ENCODE data around the gene FASTKD1.
A peak's percentile ranks its signal among the peaks of the same experiment; 100 is the strongest.

Gene FASTKD1

GRCh38 chr2:169585673-169586072 is 12.0 kb upstream of the FASTKD1 start:
- no peak for TF ChIP-seq SIN3A (IDR thresholded peaks at IDR 0.05; ENCODE audit: borderline replicate concordance, insufficient read depth, low read length)
- TF ChIP-seq TAF1 (IDR thresholded peaks at IDR 0.05; ENCODE audit: borderline replicate concordance, insufficient read depth, low read length): no peak
- TF ChIP-seq POLR2AphosphoS5 (IDR thresholded peaks at IDR 0.05; ENCODE audit: low read depth, low read length): no peak
- TF ChIP-seq FOXP2 (optimal IDR thresholded peaks at IDR 0.05; ENCODE audit: borderline replicate concordance, extremely low read depth, extremely low read length, insufficient read depth): no peak
- TF ChIP-seq, protein P1, sequence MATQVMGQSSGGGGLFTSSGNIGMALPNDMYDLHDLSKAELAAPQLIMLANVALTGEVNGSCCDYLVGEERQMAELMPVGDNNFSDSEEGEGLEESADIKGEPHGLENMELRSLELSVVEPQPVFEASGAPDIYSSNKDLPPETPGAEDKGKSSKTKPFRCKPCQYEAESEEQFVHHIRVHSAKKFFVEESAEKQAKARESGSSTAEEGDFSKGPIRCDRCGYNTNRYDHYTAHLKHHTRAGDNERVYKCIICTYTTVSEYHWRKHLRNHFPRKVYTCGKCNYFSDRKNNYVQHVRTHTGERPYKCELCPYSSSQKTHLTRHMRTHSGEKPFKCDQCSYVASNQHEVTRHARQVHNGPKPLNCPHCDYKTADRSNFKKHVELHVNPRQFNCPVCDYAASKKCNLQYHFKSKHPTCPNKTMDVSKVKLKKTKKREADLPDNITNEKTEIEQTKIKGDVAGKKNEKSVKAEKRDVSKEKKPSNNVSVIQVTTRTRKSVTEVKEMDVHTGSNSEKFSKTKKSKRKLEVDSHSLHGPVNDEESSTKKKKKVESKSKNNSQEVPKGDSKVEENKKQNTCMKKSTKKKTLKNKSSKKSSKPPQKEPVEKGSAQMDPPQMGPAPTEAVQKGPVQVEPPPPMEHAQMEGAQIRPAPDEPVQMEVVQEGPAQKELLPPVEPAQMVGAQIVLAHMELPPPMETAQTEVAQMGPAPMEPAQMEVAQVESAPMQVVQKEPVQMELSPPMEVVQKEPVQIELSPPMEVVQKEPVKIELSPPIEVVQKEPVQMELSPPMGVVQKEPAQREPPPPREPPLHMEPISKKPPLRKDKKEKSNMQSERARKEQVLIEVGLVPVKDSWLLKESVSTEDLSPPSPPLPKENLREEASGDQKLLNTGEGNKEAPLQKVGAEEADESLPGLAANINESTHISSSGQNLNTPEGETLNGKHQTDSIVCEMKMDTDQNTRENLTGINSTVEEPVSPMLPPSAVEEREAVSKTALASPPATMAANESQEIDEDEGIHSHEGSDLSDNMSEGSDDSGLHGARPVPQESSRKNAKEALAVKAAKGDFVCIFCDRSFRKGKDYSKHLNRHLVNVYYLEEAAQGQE (IDR thresholded peaks at IDR 0.05; ENCODE audit: insufficient read depth in 1 of 2, low read depth in 2 of 2, low read length in 2 of 2): no peak

- TF ChIP-seq POLR2AphosphoS5 (IDR thresholded peaks at IDR 0.05; ENCODE audit: low read depth, low read length) (peak; percentile 75), SIN3A (IDR thresholded peaks at IDR 0.05; ENCODE audit: borderline replicate concordance, insufficient read depth, low read length) (0 out of 2 replicates have a peak, but pooled peaks have one; percentile 34), TAF1 (IDR thresholded peaks at IDR 0.05; ENCODE audit: borderline replicate concordance, insufficient read depth, low read length) (peak; percentile 62; the same call in 1 of the 2 replicates), FOXP2 (optimal IDR thresholded peaks at IDR 0.05; ENCODE audit: borderline replicate concordance, extremely low read depth, extremely low read length, insufficient read depth) (peak; percentile 87)
- TF ChIP-seq, protein P1 (IDR thresholded peaks at IDR 0.05; ENCODE audit: insufficient read depth in 1 of 2, low read depth in 2 of 2, low read length in 2 of 2): no peak
Observed at GRCh38 chr2:169584005-169584877, 10.6 kb upstream of the FASTKD1 start, which contains the start of gene PPIG. PPIG (plus strand) TSS chr2:169584351; CDS start chr2:169604042, 19,691 bp downstream.

- TF ChIP-seq, protein P1 (IDR thresholded peaks at IDR 0.05; ENCODE audit: insufficient read depth in 1 of 2, low read depth in 2 of 2, low read length in 2 of 2): no peak
- TF ChIP-seq POLR2AphosphoS5 (IDR thresholded peaks at IDR 0.05; ENCODE audit: low read depth, low read length) (no peak), TAF1 (IDR thresholded peaks at IDR 0.05; ENCODE audit: borderline replicate concordance, insufficient read depth, low read length) (no peak), SIN3A (IDR thresholded peaks at IDR 0.05; ENCODE audit: borderline replicate concordance, insufficient read depth, low read length) (no peak), FOXP2 (optimal IDR thresholded peaks at IDR 0.05; ENCODE audit: borderline replicate concordance, extremely low read depth, extremely low read length, insufficient read depth) (no peak)
Observed at GRCh38 chr2:169583518-169583917, 9.9 kb upstream of the FASTKD1 start.

DNA sequence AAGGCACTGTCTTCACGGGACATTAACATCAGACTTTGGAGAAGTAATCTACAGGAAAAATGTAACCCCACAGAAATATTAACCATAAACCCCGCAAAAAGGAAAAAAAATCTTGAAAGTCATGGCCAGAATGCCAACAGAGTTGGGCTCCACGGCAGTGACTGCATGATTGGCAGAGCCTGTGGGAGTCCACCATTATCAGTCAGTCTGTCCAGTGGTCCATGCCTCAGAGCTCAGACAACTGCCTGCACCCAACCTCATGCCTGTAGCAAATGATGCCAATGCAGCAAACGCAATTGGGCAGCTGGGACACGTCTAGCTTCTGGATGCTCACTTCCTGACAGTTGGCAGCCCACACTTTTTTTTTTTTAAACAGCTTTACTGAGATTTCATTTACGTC is 5.4 kb upstream of the FASTKD1 start:
- TF ChIP-seq SIN3A (IDR thresholded peaks at IDR 0.05; ENCODE audit: borderline replicate concordance, insufficient read depth, low read length) (no peak), TAF1 (IDR thresholded peaks at IDR 0.05; ENCODE audit: borderline replicate concordance, insufficient read depth, low read length) (no peak), POLR2AphosphoS5 (IDR thresholded peaks at IDR 0.05; ENCODE audit: low read depth, low read length) (no peak), FOXP2 (optimal IDR thresholded peaks at IDR 0.05; ENCODE audit: borderline replicate concordance, extremely low read depth, extremely low read length, insufficient read depth) (no peak)
- TF ChIP-seq, protein P1 (IDR thresholded peaks at IDR 0.05; ENCODE audit: insufficient read depth in 1 of 2, low read depth in 2 of 2, low read length in 2 of 2): no peak

All from PFSK-1 (cell line).